ENCODE results near the gene CBLB.

CBLB gene

DNA sequence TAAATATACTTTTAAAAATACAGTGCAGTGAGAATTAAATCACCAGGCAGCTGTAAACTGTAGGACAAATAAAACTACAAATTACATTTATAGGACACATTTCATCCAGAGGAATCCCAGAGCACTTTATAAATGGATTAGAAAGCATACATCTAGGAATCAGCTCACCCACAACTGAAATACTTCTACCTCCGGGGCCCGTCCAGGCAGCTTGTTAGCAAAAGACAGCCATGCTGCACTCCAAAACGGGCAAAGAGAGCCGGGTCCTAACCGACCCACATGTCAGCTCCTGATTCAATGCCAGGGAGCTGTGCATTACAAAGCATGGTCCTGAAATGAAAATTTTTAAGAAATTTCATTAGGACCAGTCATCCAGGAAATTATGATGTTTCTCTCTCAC lies 234.1 kb downstream of the CBLB start:
- Mint-ChIP-seq H3K4me1 (no peaks in the 10 kb centered on the region), H3K36me3 (ENCODE audit: low read depth) (no peaks in the 10 kb centered on the region), H3K27me3 (ENCODE audit: low read depth) (no peaks in the 10 kb centered on the region), H3K27ac (no peak overlapping the region), H3K4me3 (no peak overlapping the region), H3K9me3 (no peaks in the 10 kb centered on the region)
- TF ChIP-seq, protein P1, sequence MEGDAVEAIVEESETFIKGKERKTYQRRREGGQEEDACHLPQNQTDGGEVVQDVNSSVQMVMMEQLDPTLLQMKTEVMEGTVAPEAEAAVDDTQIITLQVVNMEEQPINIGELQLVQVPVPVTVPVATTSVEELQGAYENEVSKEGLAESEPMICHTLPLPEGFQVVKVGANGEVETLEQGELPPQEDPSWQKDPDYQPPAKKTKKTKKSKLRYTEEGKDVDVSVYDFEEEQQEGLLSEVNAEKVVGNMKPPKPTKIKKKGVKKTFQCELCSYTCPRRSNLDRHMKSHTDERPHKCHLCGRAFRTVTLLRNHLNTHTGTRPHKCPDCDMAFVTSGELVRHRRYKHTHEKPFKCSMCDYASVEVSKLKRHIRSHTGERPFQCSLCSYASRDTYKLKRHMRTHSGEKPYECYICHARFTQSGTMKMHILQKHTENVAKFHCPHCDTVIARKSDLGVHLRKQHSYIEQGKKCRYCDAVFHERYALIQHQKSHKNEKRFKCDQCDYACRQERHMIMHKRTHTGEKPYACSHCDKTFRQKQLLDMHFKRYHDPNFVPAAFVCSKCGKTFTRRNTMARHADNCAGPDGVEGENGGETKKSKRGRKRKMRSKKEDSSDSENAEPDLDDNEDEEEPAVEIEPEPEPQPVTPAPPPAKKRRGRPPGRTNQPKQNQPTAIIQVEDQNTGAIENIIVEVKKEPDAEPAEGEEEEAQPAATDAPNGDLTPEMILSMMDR (IDR thresholded peaks at IDR 0.05; ENCODE audit: unreplicated experiment in 3 of 3): no peak

DNA sequence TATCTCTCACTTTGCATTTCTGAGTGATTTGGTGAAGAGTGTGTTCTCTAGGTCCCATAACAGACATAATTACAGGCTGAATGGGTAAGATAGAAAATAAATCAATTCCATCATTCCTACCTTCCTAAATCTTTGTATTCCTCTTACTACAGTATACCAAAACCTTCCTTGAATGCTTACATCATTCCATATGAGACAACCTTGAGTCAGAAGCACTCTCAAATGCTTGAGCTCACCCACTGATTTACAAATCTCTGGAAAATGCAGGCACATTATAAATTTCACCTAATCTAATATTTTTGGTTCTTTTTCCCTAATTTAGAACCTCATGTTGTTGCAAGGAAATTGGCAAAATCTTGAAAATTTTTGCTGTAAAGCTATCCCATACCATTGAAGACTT lies 239.1 kb downstream of the CBLB start:
- no peaks in the 10 kb centered on the region for H3K9me3 Mint-ChIP-seq
- TF ChIP-seq, protein P1 (IDR thresholded peaks at IDR 0.05; ENCODE audit: unreplicated experiment in 3 of 3): no peak
- H3K27ac Mint-ChIP-seq: no peak overlapping the region
- no peak overlapping the region for H3K4me3 Mint-ChIP-seq
- H3K36me3 Mint-ChIP-seq (ENCODE audit: low read depth): no peaks in the 10 kb centered on the region
- H3K27me3 Mint-ChIP-seq (ENCODE audit: low read depth): no peaks in the 10 kb centered on the region
- H3K4me1 Mint-ChIP-seq: no peaks in the 10 kb centered on the region

DNA sequence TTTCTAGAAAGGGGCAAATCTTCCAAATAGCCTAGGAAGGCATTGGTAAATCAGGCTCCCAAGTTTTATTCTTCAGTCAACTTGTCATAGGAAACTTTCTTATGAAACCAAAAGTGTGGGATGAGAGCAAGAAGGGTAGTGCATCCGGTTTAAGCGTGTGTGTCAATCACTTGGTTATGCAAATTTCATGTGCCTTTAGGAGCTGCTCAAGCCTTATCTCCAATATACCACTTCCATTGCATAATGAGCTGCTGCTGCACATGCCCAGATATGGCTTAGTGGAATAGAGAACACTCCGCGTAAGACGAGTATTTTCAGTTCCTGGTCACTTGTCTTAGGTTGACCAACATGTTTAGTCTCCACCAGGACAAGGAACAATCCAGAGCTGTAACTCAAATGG lies 242.1 kb downstream of the CBLB start:
- H3K9me3 Mint-ChIP-seq: no peaks in the 10 kb centered on the region
- no peak overlapping the region for H3K4me3 Mint-ChIP-seq
- peaks cover 3% of the 10 kb centered on the region for H3K27me3 Mint-ChIP-seq (ENCODE audit: low read depth)
- H3K27ac Mint-ChIP-seq: no peak overlapping the region
- no peaks in the 10 kb centered on the region for H3K36me3 Mint-ChIP-seq (ENCODE audit: low read depth)
- TF ChIP-seq, protein P1 (IDR thresholded peaks at IDR 0.05; ENCODE audit: unreplicated experiment in 3 of 3): no peak
- H3K4me1 Mint-ChIP-seq: no peaks in the 10 kb centered on the region

DNA sequence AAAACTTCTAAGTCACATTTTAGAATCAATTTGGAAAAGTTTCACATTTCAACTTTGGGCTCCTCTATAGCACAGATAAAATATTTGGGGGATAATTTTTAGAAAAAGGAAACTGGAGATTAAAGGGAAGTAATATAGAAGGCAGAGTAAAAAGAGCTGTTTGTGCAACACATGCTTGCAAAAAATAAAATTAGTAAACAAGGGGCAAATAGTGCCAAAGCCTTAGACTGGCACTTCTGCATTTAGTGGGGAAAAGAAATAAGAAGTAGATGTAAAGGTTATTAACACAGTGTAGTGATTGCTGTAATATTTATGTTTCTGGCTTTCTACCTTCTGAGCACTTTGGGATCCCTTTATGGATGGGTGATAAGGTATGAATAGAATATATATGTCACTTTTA lies 246.6 kb downstream of the CBLB start:
- H3K27me3 Mint-ChIP-seq (ENCODE audit: low read depth): peaks cover 6% of the 10 kb centered on the region
- H3K4me3 Mint-ChIP-seq: no peak overlapping the region
- TF ChIP-seq, protein P1 (IDR thresholded peaks at IDR 0.05; ENCODE audit: unreplicated experiment in 3 of 3): no peak
- H3K27ac Mint-ChIP-seq: no peak overlapping the region
- no peaks in the 10 kb centered on the region for H3K9me3 Mint-ChIP-seq
- H3K36me3 Mint-ChIP-seq (ENCODE audit: low read depth): no peaks in the 10 kb centered on the region
- no peaks in the 10 kb centered on the region for H3K4me1 Mint-ChIP-seq

DNA sequence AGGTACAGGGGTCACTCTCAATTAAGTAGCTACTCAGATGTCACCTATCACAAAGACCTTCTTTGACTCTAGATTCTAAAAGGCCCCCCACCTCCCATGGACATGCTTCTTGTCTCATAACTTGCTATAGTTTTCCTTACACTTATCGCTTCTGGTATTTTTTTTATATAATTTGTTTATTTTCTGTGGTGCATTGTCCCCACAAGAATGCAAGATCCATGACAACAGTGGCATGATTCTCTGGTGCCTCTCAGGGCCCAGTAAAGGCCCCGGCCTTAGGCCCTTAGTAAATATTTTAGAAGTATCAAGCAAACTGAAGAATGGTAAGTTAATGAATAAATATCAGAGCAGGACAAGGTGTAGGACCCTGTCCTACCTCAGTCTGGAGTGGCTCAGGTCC lies 248.6 kb downstream of the CBLB start:
- Mint-ChIP-seq H3K4me3 (no peak overlapping the region), H3K9me3 (no peaks in the 10 kb centered on the region), H3K4me1 (peaks cover 5% of the 10 kb centered on the region), H3K36me3 (ENCODE audit: low read depth) (no peaks in the 10 kb centered on the region), H3K27me3 (ENCODE audit: low read depth) (peaks cover 6% of the 10 kb centered on the region), H3K27ac (no peak overlapping the region)
- TF ChIP-seq, protein P1 (IDR thresholded peaks at IDR 0.05; ENCODE audit: unreplicated experiment in 3 of 3): no peak

DNA sequence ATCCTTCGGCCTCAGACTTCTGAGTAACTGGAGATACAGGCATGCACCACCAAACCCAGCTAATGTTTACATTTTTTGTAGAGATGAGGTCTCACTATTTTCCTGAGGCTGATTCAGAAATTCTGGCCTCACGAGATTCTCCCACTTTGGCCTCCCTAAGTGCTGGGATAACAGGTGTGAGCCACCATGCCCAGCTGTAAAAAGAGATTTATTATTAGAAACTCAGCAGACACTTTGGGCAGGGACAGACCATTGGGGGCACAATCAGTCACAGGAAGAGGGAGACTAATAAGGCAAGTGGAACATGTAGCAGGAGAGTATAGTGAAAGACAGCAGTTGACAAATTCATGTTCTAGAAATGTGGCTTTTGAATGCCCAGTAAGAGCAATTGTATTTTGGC lies 249.2 kb downstream of the CBLB start:
- TF ChIP-seq, protein P1 (IDR thresholded peaks at IDR 0.05; ENCODE audit: unreplicated experiment in 3 of 3): no peak
- no peaks in the 10 kb centered on the region for H3K9me3 Mint-ChIP-seq
- H3K36me3 Mint-ChIP-seq (ENCODE audit: low read depth): no peaks in the 10 kb centered on the region
- peaks cover 5% of the 10 kb centered on the region for H3K4me1 Mint-ChIP-seq
- H3K27ac Mint-ChIP-seq: no peak overlapping the region
- H3K4me3 Mint-ChIP-seq: no peak overlapping the region
- H3K27me3 Mint-ChIP-seq (ENCODE audit: low read depth): peaks cover 6% of the 10 kb centered on the region
